ENCODE measurements around the gene KIRREL1. TPM values are rescaled to one million over a fixed set of nuclear protein-coding genes. Genes with fewer than 3 reads are reported as not detected.
A peak's percentile ranks its signal among the peaks of the same experiment; 100 is the strongest.

The KIRREL1 gene
- total RNA-seq, 1 experiment from 2014 or later = 211 TPM

GRCh38 chr1:158122833-158123388, 129.5 kb downstream of the KIRREL1 start:
- Histone ChIP-seq H3K4me1 (ENCODE audit: insufficient read depth, low read length, poor library complexity, severe bottlenecking) (peaks cover 51% of the 10 kb centered on the region), H3K27me3 (replicated peaks; ENCODE audit: insufficient read depth, low read depth, low read length, poor library complexity) (no peaks in the 10 kb centered on the region), H3K27ac (ENCODE audit: low read depth, low read length, poor library complexity, severe bottlenecking) (peak overlapping the region; percentile 15), H3K36me3 (ENCODE audit: insufficient read depth, low read length, poor library complexity, severe bottlenecking) (no peaks in the 10 kb centered on the region), H3K9me3 (ENCODE audit: low read depth, low read length, poor library complexity, severe bottlenecking) (no peaks in the 10 kb centered on the region), H3K4me3 (ENCODE audit: low read depth, low read length, poor library complexity, severe bottlenecking) (no peak overlapping the region)
- no peak for DNase-seq (ENCODE audit: low spot score)
- intact Hi-C loops (cut with micrococcal nuclease; ENCODE audit: unreplicated experiment) = loop anchor here (5.0 to 10.0 kb wide), 4 partner anchors 348 to 748 kb away; partner anchors contain the start of genes FCRL2 and FCRL3
- no peak for TF ChIP-seq EZH2 (IDR thresholded peaks at IDR 0.05; ENCODE audit: borderline replicate concordance, low read depth, low read length, poor library complexity, severe bottlenecking)
- no peak for TF ChIP-seq CTCF (conservative IDR thresholded peaks at IDR 0.05; ENCODE audit: low read depth, low read length)
- no TSS peak for BruUV-seq (replicated peaks)
- ChIA-PET POLR2A (ENCODE audit: low non-redundant PET) (no interaction called here), CTCF (interaction anchor here (0.7 to 8.5 kb wide), 3 partner anchors 9 to 159 kb away, joined by 3 to 165 read pairs (median 4); no protein-coding TSS in a partner anchor)

- no peak for TF ChIP-seq CTCF (conservative IDR thresholded peaks at IDR 0.05; ENCODE audit: low read depth, low read length)
- no peak for TF ChIP-seq EZH2 (IDR thresholded peaks at IDR 0.05; ENCODE audit: borderline replicate concordance, low read depth, low read length, poor library complexity, severe bottlenecking)
- ChIA-PET POLR2A (ENCODE audit: low non-redundant PET) (no interaction called here), CTCF (interaction anchor here (0.8 to 8.5 kb wide), 7 partner anchors 131 to 544 kb away, joined by 3 to 165 read pairs (median 12); partner anchors contain the start of gene KIRREL1)
- Histone ChIP-seq H3K27me3 (replicated peaks; ENCODE audit: insufficient read depth, low read depth, low read length, poor library complexity) (no peaks in the 10 kb centered on the region), H3K4me3 (ENCODE audit: low read depth, low read length, poor library complexity, severe bottlenecking) (no peak overlapping the region), H3K27ac (ENCODE audit: low read depth, low read length, poor library complexity, severe bottlenecking) (peak overlapping the region; percentile 18), H3K36me3 (ENCODE audit: insufficient read depth, low read length, poor library complexity, severe bottlenecking) (no peaks in the 10 kb centered on the region), H3K4me1 (ENCODE audit: insufficient read depth, low read length, poor library complexity, severe bottlenecking) (peaks cover 40% of the 10 kb centered on the region), H3K9me3 (ENCODE audit: low read depth, low read length, poor library complexity, severe bottlenecking) (no peaks in the 10 kb centered on the region)
- DNase-seq (ENCODE audit: low spot score) = no peak
- no TSS peak for BruUV-seq (replicated peaks)
- intact Hi-C loops (cut with micrococcal nuclease; ENCODE audit: unreplicated experiment) = loop anchor here (2.0 to 10.0 kb wide), 5 partner anchors 349 to 749 kb away; partner anchors contain the start of genes FCRL2 and FCRL3
Observed at GRCh38 chr1:158124034-158124433, 130.6 kb downstream of the KIRREL1 start.

GRCh38 chr1:158124999-158125398, 131.6 kb downstream of the KIRREL1 start:
- no TSS peak for BruUV-seq (replicated peaks)
- no peak for TF ChIP-seq EZH2 (IDR thresholded peaks at IDR 0.05; ENCODE audit: borderline replicate concordance, low read depth, low read length, poor library complexity, severe bottlenecking)
- peak; percentile 98 for TF ChIP-seq CTCF (conservative IDR thresholded peaks at IDR 0.05; ENCODE audit: low read depth, low read length)
- Histone ChIP-seq H3K36me3 (ENCODE audit: insufficient read depth, low read length, poor library complexity, severe bottlenecking) (no peaks in the 10 kb centered on the region), H3K27me3 (replicated peaks; ENCODE audit: insufficient read depth, low read depth, low read length, poor library complexity) (no peaks in the 10 kb centered on the region), H3K27ac (ENCODE audit: low read depth, low read length, poor library complexity, severe bottlenecking) (no peak overlapping the region), H3K4me3 (ENCODE audit: low read depth, low read length, poor library complexity, severe bottlenecking) (no peak overlapping the region), H3K4me1 (ENCODE audit: insufficient read depth, low read length, poor library complexity, severe bottlenecking) (peaks cover 30% of the 10 kb centered on the region), H3K9me3 (ENCODE audit: low read depth, low read length, poor library complexity, severe bottlenecking) (no peaks in the 10 kb centered on the region)
- intact Hi-C loops (cut with micrococcal nuclease; ENCODE audit: unreplicated experiment) = loop anchor here (1.0 to 10.0 kb wide), 8 partner anchors 156 to 750 kb away; partner anchors contain the start of genes FCRL2 and FCRL3
- ChIA-PET CTCF (interaction anchor here (0.6 to 8.5 kb wide), 12 partner anchors 21 to 1192 kb away, joined by 3 to 165 read pairs (median 12); no protein-coding TSS in a partner anchor), POLR2A (ENCODE audit: low non-redundant PET) (interaction anchor here (0.6 to 0.7 kb wide), 3 partner anchors 56 to 144 kb away, joined by 3 to 4 read pairs (median 3); no protein-coding TSS in a partner anchor)
- DNase-seq (ENCODE audit: low spot score) = peak; percentile 98
